GM12801 (cell line): ENCODE measurements around the gene ANKRD11.

Source experiments
- TF ChIP-seq, protein P1 (sequence below): IDR thresholded peaks from one replicate; pipeline ENCODE4 v1.5.1; 2011; ENCODE audit warnings: control low read depth; ENCODE audit not compliant: insufficient read length; ENCODE audit errors: extremely low read depth

The ANKRD11 gene

DNA sequence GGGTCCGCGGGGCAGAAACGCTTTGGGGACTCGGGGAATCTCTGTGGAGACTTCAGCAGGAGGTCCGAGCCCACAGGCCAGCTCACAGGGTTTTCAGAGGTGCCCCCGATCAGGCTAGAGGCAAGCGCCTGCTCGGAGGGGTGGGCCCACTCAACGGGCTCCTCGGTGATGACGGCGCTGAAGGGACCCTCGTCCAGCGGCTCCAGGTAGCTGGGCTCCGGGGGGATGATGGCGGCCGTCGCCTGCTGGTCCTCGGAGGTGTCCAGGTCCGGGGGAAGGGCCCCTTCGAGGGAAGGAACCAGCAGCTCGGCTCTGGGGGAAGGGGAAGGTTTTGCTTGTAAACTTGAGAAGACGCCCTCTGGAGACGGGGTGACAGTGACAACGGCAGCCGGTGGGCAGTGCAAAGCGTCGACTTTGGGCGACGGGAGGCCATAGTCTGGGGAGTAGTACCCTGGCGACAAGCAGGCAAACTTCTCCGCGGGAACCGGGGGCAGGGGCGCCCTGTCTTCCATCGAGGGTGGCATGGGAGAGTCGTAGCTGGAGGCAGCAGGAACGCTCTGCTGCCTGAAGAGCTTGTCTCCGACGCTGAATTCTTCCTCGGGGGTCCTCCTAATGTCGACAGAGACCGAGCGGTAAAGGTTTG lies 209.7 kb downstream of the ANKRD11 start:
- TF ChIP-seq, protein P1, sequence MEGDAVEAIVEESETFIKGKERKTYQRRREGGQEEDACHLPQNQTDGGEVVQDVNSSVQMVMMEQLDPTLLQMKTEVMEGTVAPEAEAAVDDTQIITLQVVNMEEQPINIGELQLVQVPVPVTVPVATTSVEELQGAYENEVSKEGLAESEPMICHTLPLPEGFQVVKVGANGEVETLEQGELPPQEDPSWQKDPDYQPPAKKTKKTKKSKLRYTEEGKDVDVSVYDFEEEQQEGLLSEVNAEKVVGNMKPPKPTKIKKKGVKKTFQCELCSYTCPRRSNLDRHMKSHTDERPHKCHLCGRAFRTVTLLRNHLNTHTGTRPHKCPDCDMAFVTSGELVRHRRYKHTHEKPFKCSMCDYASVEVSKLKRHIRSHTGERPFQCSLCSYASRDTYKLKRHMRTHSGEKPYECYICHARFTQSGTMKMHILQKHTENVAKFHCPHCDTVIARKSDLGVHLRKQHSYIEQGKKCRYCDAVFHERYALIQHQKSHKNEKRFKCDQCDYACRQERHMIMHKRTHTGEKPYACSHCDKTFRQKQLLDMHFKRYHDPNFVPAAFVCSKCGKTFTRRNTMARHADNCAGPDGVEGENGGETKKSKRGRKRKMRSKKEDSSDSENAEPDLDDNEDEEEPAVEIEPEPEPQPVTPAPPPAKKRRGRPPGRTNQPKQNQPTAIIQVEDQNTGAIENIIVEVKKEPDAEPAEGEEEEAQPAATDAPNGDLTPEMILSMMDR: no peak

DNA sequence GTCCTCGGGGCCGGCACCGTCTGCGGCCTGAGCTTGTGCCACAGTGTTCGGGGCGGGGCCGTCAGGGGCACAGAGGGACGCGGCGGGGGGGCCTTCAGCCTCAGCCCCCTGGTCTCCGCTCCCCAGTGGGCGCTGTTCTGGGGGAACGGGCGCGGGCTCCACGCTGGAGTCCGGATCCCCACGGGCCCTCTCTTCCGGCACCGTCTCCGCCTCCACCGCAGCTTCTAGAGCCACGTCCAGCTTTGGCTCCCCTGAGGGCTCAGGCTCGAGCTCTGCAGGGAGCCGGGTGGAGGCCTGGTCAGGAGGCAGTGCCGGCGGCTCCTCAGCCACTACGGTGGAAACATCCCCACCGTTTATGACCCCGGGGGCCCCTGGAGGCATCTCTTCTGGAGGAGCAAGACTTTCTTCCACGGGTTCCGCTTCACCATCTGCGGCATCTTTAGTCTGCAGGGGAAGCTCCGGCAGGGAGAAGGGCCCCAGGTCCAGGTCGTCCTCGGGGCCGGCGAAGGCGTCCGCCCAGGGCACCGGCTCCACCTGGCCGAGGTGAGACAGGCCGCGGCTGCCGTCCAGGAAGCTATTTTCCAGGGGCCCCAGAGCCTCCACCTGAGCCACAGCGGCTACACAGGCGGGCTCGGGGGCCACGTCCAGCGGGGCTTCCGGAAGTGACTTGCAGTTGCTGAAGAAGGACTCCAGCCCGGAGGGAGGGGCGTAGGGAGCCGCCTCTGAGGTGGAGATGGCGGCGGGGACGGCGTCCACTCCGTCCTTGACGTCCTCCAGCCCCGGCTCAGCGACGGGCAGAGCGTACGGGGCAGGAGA lies 210.5 kb downstream of the ANKRD11 start:
- TF ChIP-seq, protein P1: no peak

DNA sequence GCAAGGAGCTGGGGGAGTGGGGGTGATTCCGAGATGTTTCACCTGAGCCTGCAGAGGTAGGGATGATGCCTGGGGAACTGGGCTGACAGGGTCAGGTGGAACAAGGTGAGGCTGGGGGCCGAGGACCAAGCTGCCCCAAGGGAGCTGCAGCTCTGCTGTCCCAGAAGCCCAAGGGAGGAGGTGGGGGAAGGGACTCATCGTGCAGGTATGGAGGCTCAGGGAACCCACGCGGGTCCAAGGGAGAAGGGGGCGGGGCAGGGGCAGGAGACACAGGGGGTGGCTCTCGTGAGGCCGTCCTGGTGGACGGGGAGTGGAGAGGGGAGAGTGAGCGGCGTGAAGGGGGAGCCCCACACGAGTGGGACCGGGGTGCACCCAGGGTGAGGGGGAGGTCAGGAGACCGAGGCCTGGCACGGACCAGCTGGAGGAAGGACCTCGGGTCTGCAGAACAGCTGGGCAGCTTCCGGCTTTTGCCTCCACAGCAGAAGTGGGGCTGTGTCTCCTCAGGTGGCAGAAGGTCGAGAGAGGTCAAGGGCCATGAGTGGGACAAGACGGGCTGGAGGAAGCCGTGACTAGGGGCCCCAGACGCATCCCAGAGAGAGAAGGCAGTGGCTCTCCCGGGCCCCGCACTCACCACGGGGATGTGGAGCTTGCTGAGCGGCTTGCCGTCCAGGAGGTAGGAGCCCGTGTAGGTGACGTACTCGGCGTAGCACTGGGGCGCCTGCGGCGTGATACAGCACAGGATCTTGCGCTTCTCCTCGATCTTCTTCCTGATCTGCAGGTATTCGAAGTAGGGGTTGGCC lies 211.7 kb downstream of the ANKRD11 start:
- TF ChIP-seq, protein P1: no peak

DNA sequence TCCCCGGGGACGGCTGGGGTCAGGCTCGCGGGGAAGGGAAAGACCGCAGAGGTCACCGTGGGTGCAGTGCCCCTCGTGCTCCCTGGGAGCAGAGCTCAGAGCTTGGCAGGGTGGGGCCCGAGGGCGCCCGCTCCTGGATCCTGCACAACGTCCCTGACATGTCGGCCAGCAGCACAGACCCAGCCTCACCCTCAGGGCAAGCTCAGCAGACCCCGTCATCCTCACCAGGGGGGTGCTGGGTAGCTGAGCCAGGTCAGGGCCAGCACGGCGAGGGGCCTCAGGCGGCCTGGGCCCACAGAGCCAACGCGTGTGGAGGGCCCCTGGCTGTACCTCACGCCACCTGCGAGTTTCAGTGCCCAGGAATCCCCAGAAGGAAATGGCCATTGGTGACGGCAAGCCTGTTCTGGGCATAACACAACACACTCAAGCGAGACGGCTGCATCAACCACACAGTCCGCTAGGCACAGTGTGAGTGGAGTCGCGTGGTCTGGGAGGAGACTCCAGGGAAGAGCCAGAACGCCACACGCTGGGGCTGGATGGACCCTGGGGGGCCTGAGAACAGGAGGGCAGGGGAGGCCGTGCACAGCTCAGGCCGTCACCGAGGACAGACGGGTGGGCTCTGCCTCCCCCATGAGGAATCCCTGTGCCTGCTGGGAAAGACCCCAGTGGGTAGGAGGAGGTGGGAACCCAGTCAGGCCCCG lies 212.6 kb downstream of the ANKRD11 start:
- TF ChIP-seq, protein P1: no peak

DNA sequence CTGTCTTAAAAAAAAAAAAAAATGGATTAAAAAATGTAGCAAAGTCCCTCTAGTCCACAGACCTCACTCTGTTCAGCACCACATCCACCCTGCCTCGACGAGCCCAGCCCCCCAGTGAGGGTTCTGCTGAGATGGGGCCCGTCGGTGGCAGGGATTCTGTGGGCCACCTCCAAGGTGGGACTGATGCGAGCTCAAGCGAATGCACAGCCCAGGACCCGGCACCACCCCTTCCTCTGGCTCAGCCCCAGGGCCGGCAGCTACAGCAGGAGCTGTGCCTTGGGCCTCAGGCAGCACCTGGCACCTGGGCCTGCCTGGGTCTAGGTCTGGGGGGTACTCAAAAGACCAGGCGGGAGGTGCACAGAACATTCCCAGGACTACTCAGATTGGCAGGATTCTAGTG lies 213.3 kb downstream of the ANKRD11 start:
- TF ChIP-seq, protein P1: no peak

DNA sequence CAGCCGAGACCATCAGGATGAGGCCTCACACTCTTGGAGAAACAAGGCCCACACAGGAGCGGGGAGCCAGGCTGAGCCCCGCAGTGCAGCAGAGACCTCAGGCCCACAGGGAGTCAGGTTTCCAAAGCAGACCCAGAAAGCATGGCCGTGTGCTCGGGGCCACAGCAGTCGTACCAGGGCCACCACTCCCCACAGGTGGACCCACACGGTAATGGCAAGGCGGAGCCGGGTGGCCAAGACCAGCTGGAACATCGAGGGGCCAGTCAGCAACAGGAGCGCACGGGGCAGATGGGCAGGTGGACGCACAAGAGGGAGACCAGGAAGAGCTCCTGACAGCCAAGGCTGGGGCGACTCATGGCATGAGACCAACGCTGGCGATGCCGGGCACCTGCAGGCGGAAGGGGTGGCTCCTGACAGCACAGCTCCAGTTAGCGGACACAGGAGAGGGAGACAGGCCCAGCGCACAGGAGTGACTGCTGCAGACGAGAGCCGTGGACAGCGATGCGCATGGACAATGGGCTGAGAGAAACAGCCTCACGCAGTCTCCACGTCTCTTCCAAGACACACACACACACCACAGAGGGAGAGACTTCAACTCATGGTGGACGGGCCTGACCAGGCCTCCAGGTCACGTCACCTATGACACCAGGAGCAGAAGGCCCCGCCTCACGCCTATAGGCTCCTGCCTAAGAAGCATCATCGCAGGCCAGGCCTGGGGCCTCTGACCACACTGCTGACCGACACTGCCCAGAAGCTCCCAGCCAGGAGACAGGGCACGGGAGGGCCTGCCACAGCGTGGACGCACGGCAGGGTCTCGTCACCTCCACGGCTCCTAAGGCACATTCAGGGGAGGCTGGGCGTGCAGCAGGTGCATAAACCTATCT lies 214.3 kb downstream of the ANKRD11 start:
- TF ChIP-seq, protein P1: no peak
